T-helper 9 cell (primary cell): ENCODE measurements around the gene DET1.

Source experiments
- DNase-seq: peaks from one replicate; pipeline ENCODE4 v3.0.0-alpha.2; 2020

Gene DET1

GRCh38 chr15:88463870-88464532 lies 82.5 kb downstream of the DET1 start:
- DNase-seq: no peak
